Breast epithelium (tissue), 3 donors: Measurements from ENCODE around the gene GAB2.

Experiments used
- POLR2A ChIP-seq: fragments of 450-650 bp; IDR thresholded peaks from one replicate; pipeline ENCODE4 v1.6.1; 2016; ENCODE audit warnings: antibody characterized with exemption, mild to moderate bottlenecking, moderate library complexity
- TF ChIP-seq, protein P1 (sequence below), 3 donors: fragments of 450-650 bp; IDR thresholded peaks; one replicate each; pipeline ENCODE4 v1.5.1; 2016 to 2017; ENCODE audit warnings: antibody characterized with exemption in 3 of 3, mild to moderate bottlenecking in 3 of 3, moderate library complexity in 3 of 3

DNA sequence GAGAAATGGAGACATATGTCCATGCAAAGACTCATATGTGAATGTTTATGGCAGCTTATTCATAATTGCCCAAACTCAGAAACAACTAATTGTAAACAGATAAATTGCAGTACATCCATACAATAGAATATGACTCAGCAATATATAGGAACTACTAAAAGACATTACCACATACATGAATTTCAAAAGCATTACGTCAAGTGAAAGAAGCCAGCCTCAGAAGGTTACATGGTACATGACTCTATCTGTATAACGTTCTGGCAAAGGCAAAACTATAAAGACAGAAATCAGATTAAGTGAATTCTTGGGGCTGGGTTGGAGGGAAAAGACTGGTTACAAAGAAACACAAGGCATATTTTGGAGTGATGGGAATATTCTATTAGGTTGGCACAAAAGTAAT is 236.4 kb downstream of the GAB2 start:
- TF ChIP-seq, protein P1, sequence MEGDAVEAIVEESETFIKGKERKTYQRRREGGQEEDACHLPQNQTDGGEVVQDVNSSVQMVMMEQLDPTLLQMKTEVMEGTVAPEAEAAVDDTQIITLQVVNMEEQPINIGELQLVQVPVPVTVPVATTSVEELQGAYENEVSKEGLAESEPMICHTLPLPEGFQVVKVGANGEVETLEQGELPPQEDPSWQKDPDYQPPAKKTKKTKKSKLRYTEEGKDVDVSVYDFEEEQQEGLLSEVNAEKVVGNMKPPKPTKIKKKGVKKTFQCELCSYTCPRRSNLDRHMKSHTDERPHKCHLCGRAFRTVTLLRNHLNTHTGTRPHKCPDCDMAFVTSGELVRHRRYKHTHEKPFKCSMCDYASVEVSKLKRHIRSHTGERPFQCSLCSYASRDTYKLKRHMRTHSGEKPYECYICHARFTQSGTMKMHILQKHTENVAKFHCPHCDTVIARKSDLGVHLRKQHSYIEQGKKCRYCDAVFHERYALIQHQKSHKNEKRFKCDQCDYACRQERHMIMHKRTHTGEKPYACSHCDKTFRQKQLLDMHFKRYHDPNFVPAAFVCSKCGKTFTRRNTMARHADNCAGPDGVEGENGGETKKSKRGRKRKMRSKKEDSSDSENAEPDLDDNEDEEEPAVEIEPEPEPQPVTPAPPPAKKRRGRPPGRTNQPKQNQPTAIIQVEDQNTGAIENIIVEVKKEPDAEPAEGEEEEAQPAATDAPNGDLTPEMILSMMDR (IDR thresholded peaks at IDR 0.05): no peak
- TF ChIP-seq POLR2A: no peak
